DMS153 treated with DMSO at 0.1 percent for 48 hours (cell line): ENCODE measurements around the gene CCNB1IP1.
"Not testable (repeated sequence)": the region's sequence is repeated elsewhere in the genome, so short reads cannot be mapped to it uniquely, and the experiment has no call there.

Experiments
- DNase-seq: peaks from one replicate; lab custom pipeline; 2025; ENCODE audit not compliant: unreplicated experiment; lab: John Stamatoyannopoulos, UW

The CCNB1IP1 gene

DNA sequence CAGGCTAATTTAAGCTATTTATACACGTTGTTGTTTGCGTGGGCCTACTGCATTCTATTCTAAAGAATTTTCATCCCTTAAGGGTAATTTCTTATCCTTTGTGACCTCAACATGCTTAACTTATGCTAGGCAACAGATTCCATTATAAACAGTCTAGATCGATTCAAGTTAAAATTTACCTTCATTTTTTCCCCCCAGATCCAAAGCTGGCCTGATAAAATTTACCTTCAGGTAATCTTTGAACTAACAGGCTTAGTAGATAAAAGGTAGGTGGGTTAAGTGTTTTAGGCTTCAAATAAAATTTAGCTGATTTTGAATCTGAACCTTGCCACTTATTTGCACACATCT, 389 bp upstream of the CCNB1IP1 start:
- no peak for DNase-seq

DNA sequence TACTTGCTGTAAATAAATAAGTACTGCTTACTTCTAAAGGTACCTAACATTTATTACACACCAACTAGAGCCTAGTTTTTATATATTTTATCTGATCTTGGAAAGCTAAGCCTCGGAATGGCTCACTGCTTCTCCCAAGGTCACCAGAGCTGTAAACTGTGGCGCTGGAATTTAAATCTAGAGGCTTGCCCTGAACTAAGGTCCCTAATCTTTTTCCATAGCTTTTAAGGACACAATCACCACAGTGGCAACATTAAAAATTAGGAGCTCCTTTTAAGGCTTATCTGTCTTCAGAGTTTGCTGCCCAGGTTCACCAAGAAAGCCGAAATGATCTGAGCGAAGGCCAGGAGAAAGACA, 670 bp downstream of the CCNB1IP1 start:
- no peak for DNase-seq

- DNase-seq, result no peak
Observed at GRCh38 chr14:20331053-20331613, 1.9 kb downstream of the CCNB1IP1 start.

DNA sequence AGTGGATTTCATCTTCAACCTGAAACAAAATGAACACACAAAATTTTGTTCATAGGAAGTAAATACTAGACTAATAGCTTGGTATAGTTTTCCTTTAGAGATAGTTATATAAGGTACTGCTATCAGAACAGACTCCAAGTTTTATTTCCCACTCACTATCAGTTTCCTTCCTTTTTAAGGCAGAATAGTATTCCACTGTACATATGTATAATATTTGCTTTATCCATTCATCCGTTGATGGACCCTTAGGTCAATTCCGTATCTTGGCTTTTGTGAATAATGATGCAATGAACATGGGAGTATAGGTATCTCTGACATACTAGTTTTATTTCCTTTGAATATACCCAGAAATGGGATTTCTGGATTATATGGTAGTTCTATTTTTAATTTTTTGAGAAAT, 3.7 kb downstream of the CCNB1IP1 start:
- no peak for DNase-seq

- no peak for DNase-seq
Observed at GRCh38 chr14:20328705-20329104, 4.4 kb downstream of the CCNB1IP1 start.

DNA sequence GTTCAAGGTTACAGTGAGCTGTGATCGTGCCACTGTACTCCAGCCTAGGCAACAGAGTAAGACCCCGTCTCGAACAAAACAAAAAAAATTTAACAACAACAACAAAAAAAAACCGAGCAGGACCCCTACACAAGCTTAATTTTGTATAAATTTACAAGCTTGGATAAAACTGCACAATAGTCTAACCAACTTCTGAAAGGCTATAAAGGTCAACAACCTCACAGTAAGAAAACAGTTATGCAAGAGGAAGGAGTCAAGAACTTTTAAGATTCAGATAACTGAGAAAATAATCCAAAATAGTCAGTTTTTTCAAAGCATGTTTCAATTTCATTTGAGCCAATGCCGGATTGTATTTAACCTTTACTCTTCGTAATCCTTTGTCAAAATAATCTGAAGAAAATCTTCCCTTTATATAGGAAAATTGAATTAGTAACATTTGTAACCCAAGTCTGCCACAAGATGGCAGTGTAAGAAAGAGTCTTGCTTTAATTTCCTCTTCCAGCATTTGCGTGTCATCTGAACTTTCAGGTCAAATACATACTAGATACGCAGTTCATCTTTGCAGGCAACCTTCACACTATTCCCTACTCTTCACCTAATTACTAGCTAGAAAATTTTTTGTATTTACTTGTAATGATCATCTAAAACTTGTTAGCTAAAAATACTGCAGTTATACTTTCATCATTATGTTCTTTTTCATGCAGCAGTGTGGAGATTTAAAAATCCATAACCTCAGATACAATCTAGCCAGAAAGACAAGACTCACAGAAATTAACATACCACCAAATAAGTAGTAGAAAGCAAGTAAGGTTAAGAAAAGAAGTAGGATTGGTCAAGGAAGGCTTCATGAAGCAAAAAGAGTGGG, 5.8 kb downstream of the CCNB1IP1 start:
- peak; percentile 43 for DNase-seq

DNA sequence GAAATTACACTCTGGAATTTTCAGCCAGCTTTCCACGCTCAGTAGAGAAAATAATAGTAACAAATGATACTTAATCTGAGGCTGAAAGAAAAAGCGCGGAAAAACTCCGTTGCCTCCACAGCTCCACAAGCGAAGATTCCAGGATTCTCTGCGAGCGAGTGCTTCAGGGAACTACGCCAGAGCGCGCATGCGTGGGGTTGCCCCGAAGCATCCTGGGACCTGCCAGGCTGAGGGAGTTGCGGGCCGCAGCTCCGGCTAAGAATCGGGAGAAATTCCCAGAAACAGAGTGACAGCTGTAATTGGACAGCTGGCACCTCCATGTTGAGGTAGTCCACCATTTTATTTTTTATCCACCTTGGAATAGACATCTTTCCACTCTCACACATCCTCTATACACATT, 15.4 kb downstream of the CCNB1IP1 start:
- no peak for DNase-seq

DNA sequence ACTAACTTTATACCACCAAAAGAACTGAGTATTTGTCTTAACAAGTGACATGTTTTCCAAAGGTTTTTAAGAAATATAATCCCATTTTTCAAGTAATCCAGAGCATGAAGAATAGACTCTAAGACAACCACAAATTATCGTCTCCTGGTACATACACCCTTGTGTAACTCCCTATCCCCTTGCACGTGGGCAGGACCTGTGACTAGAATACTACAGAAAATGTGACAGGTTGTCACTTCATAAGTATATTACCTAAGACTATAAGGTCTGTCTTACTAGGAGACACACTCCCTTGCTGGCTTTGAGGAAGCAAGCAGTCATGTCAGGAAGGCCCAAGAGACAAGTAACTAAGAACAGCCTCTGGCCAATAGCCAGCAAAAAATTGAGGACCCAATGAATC, 19.1 kb downstream of the CCNB1IP1 start:
- DNase-seq, result no peak

DNA sequence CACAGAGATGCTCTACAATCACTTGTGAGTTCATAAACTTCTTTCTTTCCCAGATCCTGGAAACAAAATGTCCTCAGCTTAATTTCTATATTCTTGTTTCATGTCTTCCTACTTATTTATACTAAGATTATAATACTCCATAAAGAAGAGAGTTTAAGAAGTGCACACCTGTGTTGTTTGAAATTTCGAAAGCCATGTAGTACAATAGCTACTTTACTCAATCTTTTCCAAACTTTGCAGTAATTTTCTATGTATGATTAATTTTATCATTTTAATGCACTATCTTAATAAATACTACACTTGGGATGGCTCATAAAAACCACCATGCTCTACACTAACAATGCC, 27.0 kb downstream of the CCNB1IP1 start:
- DNase-seq, result no peak

DNA sequence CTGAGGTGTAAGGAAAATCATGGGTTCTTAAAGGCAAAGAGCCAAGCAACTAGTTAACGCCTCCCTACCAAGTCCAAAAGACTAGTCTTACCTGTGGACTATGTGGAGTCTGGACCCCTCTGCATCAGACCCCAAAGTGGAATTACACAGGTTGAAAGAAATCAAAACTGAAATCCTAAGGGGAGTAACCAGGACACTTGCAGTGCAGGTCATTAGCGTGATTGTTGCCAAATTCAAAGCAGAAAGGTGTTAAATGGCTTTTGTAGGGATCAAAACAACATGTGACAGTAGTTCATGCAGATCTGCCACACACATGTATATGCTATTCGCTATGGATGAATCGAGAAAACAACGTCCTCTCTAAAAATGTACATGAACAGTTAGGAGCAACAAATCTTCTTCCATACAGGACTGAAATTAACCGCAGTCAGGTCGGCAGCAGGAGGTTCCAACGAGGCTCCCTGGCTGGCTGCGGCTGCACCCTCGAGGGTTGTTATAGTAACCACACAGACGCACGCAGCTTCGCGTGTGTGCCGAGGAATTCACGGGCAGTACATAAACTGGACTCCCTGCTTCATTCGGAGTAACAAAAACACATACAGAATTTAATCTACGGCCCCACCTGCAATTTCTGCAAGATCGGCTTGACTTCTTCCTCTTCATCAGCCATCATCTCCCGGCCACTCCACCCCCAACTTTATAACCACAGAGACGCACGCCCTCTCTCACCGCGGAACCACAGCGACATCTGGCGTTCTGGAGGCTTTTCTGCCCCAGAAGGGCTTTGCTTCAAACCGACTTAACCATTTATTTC, 27.6 kb downstream of the CCNB1IP1 start, which contains the start of gene TTC5:
Gene TTC5 (minus strand): TSS at position 687 of the 814 bp plus-strand sequence. CDS start 14 bp downstream, at position 673.
- DNase-seq, result peak; percentile 66

DNA sequence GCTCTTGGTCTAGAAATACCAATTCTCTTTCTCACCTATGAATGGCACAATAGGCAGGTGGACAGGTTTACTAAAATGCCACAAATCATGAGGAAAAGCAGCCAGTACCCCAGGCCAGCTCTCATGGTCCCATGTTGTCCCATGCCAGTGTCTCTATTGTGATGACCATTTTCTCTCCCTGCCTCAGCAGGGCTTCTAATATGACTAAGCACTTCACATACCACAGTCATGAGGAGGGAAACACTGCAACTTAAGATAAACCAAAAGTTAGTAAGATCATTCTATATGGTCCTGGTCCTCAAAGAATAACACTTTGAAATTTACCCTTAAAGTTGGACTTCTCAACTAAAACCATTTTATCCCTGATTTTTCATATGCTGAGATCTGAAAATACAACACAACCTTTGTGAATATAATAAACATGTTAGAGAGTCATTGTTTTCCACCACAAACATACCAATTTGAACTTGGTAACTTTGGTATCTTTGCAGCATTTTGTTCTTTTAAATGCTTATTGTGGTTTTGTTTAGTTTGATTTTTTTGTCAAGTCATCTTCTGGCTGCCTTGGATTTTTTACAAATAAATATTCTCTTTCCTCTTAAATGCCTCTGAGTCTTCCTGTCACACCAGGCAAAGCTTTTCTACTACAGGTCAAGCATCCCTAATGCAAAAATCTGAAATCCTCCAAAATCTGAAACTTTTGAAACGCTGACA, 30.9 kb downstream of the CCNB1IP1 start:
- DNase-seq, result no peak

DNA sequence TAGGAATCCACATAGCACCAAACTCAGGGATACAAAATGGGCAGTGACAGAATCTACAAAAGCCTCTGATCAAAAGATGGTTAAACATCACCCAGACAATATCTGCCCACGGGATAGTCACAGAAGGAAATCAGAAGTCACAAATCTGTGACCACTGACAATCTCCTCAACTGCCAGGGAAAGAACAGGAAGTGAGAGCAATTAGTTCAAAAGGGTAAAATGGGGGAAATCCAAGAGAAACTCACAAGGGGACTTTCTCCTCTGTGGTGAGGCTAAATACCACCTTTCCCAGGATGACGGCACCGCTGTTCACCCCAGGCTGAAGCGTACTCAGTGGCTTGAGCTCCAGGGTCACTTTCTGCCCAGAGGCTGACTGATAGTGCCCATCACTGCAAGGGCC, 38.0 kb downstream of the CCNB1IP1 start:
- no peak for DNase-seq

DNA sequence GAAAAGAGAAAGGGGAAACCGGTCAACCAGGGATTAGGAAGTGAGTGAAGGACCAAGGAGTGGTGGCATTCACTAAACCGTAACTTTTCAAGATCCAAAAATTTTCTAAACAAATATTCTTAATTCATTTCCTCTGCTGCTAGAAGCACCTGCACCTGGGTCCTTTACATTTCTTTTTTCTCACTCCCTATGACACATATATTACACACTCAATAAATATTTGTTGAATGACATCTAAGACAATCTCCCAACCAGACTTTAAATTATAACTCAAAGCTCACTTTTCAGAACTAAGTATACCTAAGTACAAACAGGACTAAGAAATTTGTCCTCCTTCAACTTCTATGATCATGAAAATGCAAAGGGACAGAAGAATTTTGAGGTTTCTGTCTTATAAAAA, 38.4 kb downstream of the CCNB1IP1 start:
- no peak for DNase-seq

GRCh38 chr14:20281998-20282397, 51.1 kb downstream of the CCNB1IP1 start:
- DNase-seq, result not testable (repeated sequence)

DNA sequence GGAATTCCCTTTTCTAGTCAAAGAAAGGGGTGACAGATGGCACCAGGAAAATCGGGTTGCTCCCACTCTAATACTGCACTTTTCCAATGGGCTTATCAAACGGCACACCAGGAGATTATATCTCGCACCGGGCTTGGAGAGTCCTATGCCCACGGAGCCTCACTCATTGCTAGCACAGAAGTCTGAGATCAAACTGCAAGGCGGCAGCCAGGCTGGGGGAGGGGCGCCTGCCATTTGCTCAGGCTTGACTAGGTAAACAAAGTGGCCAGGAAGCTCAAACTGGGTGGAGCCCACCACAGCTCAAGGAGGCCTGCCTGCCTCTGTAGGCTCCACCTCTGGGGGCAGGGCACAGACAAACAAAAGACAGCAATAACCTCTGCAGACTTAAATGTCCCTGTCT, 52.8 kb downstream of the CCNB1IP1 start:
- DNase-seq, result not testable (repeated sequence)

GRCh38 chr14:20278414-20278813, 54.7 kb downstream of the CCNB1IP1 start:
- DNase-seq, result peak; percentile 7

DNA sequence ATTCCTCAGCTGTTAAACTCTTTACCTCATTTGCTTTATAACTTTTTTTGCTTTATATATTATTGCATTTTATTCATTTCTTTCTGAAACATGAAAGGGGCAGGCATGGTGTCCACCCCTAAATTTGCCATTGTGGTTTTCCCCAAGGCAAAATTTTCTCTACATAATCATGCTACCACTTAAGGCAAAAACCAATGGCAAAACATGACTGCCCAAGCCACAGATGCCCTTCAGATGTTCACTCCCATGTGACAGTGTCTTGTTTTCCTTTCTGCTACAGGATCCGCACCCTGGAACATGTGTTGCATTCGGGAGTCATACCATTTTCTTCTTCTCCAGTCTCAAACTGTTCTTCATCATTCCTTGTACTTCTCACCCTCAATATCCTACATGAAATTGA, 55.7 kb downstream of the CCNB1IP1 start:
- DNase-seq, result no peak

GRCh38 chr14:20274062-20274461, 59.0 kb downstream of the CCNB1IP1 start:
- no peak for DNase-seq

DNA sequence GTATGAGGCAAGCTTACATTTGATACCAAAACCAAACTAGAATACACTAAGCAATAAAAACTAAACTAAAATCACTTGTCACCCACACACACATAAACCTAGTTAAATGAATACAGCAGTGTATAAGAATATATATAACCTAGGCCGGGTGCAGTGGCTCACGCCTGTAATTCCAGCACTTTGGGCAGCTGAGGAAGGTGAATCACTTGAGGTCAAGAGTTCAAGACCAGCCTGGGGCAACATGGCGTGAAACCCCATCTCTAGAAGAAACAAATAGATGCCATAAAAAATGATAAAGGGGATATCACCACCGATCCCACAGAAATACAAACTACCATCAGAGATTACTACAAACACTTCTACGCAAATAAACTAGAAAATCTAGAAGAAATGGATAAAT, 68.7 kb downstream of the CCNB1IP1 start:
- DNase-seq, result not testable (repeated sequence)

DNA sequence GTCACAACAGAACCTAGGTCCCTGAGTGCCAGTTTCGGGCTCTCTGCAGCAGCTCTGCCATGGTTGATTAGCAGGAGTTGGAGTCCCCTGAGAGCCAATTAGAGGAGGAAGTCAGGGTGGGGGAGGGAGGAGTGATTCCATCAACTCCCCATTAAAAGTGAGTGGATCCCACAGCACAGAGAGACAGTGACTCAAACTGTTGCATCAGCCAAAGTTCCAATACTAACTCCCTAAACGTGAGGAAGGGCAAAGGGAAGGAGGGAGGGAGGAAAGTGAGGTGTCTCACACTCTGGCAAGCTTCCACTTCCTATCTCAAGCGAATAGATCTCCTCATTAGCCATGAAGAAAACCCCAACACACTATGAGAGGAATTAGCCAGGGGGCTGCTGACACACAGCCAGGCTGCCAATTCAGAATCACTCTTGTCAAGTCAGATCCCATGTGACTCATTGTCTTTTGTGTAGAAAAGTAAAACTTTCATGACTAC, 70.4 kb downstream of the CCNB1IP1 start:
- no peak for DNase-seq
